Rectal smooth muscle tissue (tissue), 1 donor: ENCODE data around the gene LRRD1.
"Not testable (repeated sequence)": the region's sequence is repeated elsewhere in the genome, so short reads cannot be mapped to it uniquely, and the experiment has no call there.

Experiments
- H3K27ac ChIP-seq: one replicate; pipeline ENCODE4 v1.7.0; 2013; ENCODE audit warnings: low read depth, low read length, inconsistent platforms
- H3K27me3 ChIP-seq: one replicate; pipeline ENCODE4 v1.7.0; 2013; ENCODE audit warnings: low read length; ENCODE audit not compliant: control insufficient read depth, insufficient read depth
- H3K36me3 ChIP-seq: one replicate; pipeline ENCODE4 v1.7.0; 2013; ENCODE audit warnings: low read length; ENCODE audit not compliant: control insufficient read depth, insufficient read depth
- H3K4me1 ChIP-seq: one replicate; pipeline ENCODE4 v1.7.0; 2013; ENCODE audit warnings: low read length; ENCODE audit not compliant: control insufficient read depth, insufficient read depth
- H3K4me3 ChIP-seq: one replicate; pipeline ENCODE4 v1.7.0; 2013; ENCODE audit warnings: low read length
- H3K9ac ChIP-seq: one replicate; pipeline ENCODE4 v1.7.0; 2013; ENCODE audit warnings: low read length

The LRRD1 gene

DNA sequence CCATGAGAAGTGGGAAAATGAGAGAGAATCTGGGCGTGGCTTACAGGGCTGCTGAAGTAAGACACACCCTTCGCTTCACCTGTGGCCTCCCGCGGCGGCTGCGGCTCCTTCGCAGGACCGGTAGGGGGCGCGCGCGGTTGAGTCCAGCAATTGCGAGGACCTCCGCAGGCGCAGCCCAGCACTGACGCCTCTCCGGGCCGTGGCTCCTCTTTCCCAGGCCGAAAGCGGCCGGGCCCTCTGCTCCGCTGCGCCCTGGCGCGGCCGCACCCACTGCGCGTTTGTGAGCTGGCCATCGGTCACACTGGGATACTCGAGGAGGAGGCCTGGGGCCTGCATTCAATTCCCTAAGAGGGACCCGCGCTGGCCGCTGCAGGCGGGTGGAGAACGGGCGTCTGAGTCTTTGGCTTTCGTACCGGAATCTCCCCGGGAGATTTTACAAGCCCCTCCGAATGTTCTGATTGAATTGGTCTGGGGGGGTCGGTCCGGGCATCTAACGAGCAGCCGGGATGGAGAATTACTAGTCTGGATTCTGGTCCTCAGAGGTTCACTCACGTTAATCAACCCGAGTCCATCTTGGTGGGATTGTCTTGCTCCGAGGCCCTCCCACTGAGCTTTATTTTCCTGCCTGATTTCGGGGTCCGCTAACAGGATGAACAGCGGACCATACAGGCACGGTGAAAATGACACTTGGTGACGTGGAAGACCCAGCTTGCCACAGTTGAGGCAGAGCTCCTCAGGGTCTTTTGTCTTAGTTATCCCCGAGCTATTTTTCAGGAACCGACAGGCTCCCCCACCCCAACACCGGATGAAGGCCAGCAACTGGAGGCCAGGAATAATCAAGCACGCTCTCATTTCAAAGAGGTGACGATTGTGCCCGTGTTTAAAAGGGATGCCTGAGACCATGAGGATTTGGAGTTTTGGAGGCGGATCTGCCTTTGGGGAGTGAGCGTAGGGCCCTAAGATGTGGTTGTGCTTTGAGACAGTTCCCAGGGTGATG lies at the start of gene LRRD1:
Gene LRRD1, minus strand, starts transcription at position 215 of the 997 bp plus-strand sequence. CDS start 13,940 bp downstream, outside the sequence.
- Histone ChIP-seq H3K27ac (peak within 1 kb of the TSS; percentile 83), H3K9ac (peak within 1 kb of the TSS; percentile 73), H3K36me3 (no peaks in the 10 kb centered on the region), H3K4me1 (peaks cover 3% of the 10 kb centered on the region), H3K27me3 (no peaks in the 10 kb centered on the region), H3K4me3 (peak within 1 kb of the TSS; percentile 65)

DNA sequence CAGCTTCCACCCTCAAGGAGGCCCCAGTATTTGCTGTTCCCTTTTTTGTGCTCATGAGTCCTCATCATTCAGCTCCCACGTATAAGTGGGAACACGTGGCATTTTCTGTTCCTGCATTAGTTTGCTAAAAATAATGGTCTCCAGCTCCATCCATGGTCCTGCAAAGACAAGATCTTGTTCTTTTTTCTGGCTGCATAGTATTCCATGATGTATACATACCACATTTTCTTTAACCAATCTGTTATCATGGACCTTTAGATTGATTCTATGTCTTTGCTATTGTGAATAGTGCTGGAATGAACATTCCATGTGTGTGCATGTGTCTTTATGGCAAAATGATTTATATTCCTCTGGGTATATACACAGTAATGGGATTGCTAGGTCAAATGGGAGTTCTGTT lies 49.8 kb upstream of the LRRD1 start:
- H3K4me3 ChIP-seq = no peak overlapping the region
- no peaks in the 10 kb centered on the region for H3K36me3 ChIP-seq
- no peak overlapping the region for H3K9ac ChIP-seq

DNA sequence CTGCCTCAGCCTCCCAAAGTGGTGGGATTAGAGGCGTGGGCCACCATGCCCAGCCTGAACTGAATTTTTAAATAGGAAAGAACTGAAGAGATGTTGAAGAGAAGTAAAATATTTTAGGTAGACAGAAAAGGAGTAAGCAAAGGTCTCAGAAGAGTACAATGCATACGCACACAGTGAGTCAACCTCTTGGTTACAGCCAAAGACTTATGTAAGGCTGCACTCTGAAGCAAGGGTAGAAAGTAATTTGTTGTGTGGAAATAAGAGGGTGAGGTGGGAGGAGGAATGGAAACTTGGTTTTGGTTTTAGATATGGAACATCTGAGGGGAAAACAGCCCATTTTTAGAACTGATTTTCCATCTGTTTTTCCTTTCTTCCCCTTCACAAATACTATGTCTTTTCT lies 49.2 kb upstream of the LRRD1 start:
- H3K4me3 ChIP-seq = no peak overlapping the region
- no peaks in the 10 kb centered on the region for H3K36me3 ChIP-seq
- no peak overlapping the region for H3K9ac ChIP-seq
- no peaks in the 10 kb centered on the region for H3K27me3 ChIP-seq
- H3K4me1 ChIP-seq = no peaks in the 10 kb centered on the region
- no peak overlapping the region for H3K27ac ChIP-seq

More for the DNA sequence above, 49.8 kb upstream of the LRRD1 start:
- H3K27ac ChIP-seq = no peak overlapping the region
- no peaks in the 10 kb centered on the region for H3K4me1 ChIP-seq
- no peaks in the 10 kb centered on the region for H3K27me3 ChIP-seq

DNA sequence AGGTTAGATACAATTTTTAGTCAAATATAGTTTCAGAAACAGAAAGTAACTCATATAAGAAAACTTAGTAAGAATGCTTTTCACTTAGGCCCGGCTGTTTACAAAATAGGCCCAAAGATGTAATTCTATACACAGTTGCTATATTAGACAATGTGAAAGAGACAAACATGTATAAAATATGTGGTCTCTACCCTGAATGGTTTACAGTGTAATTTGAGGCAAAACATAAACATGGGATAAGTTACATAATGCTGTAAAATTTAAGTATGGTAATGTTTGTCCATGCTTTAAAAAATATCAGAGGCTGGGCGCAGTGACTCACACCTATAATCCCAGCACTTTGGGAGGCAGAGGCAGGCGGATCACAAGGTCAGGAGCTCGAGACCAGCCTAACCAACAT lies 48.0 kb upstream of the LRRD1 start:
- Histone ChIP-seq H3K9ac (no peak overlapping the region), H3K36me3 (no peaks in the 10 kb centered on the region), H3K4me3 (no peak overlapping the region), H3K27ac (no peak overlapping the region), H3K4me1 (no peaks in the 10 kb centered on the region), H3K27me3 (no peaks in the 10 kb centered on the region)

GRCh38 chr7:92221766-92222165 lies 42.8 kb upstream of the LRRD1 start:
- Histone ChIP-seq H3K36me3 (peaks cover 23% of the 10 kb centered on the region), H3K27me3 (no peaks in the 10 kb centered on the region), H3K9ac (no peak overlapping the region), H3K27ac (no peak overlapping the region), H3K4me3 (no peak overlapping the region), H3K4me1 (no peaks in the 10 kb centered on the region)

GRCh38 chr7:92206672-92207071 lies 27.7 kb upstream of the LRRD1 start:
- no peaks in the 10 kb centered on the region for H3K27me3 ChIP-seq
- H3K36me3 ChIP-seq = peaks cover 15% of the 10 kb centered on the region
- H3K9ac ChIP-seq = no peak overlapping the region
- H3K4me3 ChIP-seq = no peak overlapping the region
- H3K4me1 ChIP-seq = no peaks in the 10 kb centered on the region
- no peak overlapping the region for H3K27ac ChIP-seq

- Histone ChIP-seq H3K36me3 (peaks cover 15% of the 10 kb centered on the region), H3K27ac (no peak overlapping the region), H3K4me3 (no peak overlapping the region)
These were observed 27.0 kb upstream of the LRRD1 start for GRCh38 chr7:92205987-92206386.

GRCh38 chr7:92200791-92201190 lies 21.8 kb upstream of the LRRD1 start:
- Histone ChIP-seq H3K9ac (no peak overlapping the region), H3K4me3 (no peak overlapping the region)

More at GRCh38 chr7:92205987-92206386, 27.0 kb upstream of the LRRD1 start:
- Histone ChIP-seq H3K4me1 (no peaks in the 10 kb centered on the region), H3K9ac (no peak overlapping the region), H3K27me3 (no peaks in the 10 kb centered on the region)

GRCh38 chr7:92192326-92192725 lies 13.4 kb upstream of the LRRD1 start:
- Histone ChIP-seq H3K9ac (no peak overlapping the region), H3K27me3 (no peaks in the 10 kb centered on the region), H3K36me3 (no peaks in the 10 kb centered on the region), H3K27ac (no peak overlapping the region), H3K4me1 (no peaks in the 10 kb centered on the region), H3K4me3 (no peak overlapping the region)

More at GRCh38 chr7:92200791-92201190, 21.8 kb upstream of the LRRD1 start:
- H3K27me3 ChIP-seq = no peaks in the 10 kb centered on the region
- no peaks in the 10 kb centered on the region for H3K4me1 ChIP-seq
- no peak overlapping the region for H3K27ac ChIP-seq
- peaks cover 4% of the 10 kb centered on the region for H3K36me3 ChIP-seq

DNA sequence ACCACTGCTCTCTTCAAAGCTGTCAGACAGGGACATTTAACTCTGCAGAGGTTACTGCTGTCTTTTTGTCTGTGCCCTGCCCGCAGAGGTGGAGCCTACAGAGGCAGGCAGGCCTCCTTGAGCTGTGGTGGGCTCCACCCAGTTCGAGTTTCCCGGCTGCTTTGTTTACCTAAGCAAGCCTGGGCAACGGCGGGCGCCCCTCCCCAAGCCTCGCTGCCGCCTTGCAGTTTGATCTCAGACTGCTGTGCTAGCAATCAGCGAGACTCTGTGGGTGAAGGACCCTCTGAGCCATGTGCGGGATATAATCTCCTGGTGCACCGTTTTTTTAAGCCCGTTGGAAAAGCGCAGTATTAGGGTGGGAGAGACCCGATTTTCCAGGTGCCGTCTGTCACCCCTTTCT lies 10.3 kb upstream of the LRRD1 start:
- not testable (repeated sequence) for H3K4me3 ChIP-seq, H3K27ac ChIP-seq, H3K27me3 ChIP-seq, H3K4me1 ChIP-seq, H3K9ac ChIP-seq, H3K36me3 ChIP-seq

- H3K27me3 ChIP-seq, H3K4me1 ChIP-seq, H3K9ac ChIP-seq, H3K4me3 ChIP-seq, H3K36me3 ChIP-seq, H3K27ac ChIP-seq: not testable (repeated sequence)
These were observed 5.4 kb upstream of the LRRD1 start for GRCh38 chr7:92184294-92184693.

DNA sequence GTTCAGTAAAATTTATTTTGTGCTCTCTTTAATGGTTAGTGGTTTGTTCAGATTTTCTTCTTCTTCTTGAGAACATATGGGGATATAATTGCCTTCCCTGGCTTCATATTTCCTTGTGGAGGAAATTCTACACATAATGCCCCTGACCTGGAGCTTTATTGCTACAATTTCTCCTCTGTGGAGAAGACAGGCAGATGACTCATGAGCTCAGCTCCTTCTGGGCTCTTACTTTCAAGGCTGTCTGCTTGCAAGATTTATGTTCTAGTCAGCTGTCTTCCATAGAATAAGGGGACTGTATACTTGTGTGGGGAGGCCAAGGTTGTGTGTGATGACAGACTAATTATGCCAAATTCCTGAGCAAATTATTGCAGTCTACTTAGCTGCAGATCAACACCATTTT lies 1.6 kb downstream of the LRRD1 start:
- H3K4me3 ChIP-seq = no peak overlapping the region
- no peak overlapping the region for H3K27ac ChIP-seq
- H3K4me1 ChIP-seq = peaks cover 3% of the 10 kb centered on the region
- no peak overlapping the region for H3K9ac ChIP-seq
- no peaks in the 10 kb centered on the region for H3K27me3 ChIP-seq
- H3K36me3 ChIP-seq = no peaks in the 10 kb centered on the region

- H3K9ac ChIP-seq, H3K36me3 ChIP-seq, H3K4me3 ChIP-seq, H3K27me3 ChIP-seq, H3K27ac ChIP-seq, H3K4me1 ChIP-seq: not testable (repeated sequence)
These were observed 9.4 kb downstream of the LRRD1 start for GRCh38 chr7:92169529-92169928.
